NOMO-1 treated with dmso at 0.1 percent for 144 hours (cell line): Measurements from ENCODE around the gene KCNK7.
A peak's percentile ranks its signal among the peaks of the same experiment; 100 is the strongest.
"Not testable (repeated sequence)": the region's sequence is repeated elsewhere in the genome, so short reads cannot be mapped to it uniquely, and the experiment has no call there.

Experiments used
- DNase-seq: peaks from one replicate; lab custom pipeline; 2025; ENCODE audit not compliant: unreplicated experiment; lab: John Stamatoyannopoulos, UW

KCNK7 gene

GRCh38 chr11:65595543-65596281 is at the start of gene KCNK7:
KCNK7 (minus strand) TSS chr11:65595800; CDS start chr11:65595772, 28 bp downstream.
- no peak for DNase-seq

- DNase-seq: no peak
These were observed 49.2 kb upstream of the KCNK7 start for GRCh38 chr11:65644837-65645236.

- no peak for DNase-seq
These were observed 48.4 kb upstream of the KCNK7 start for GRCh38 chr11:65643971-65644370.

GRCh38 chr11:65642014-65642671 is 46.5 kb upstream of the KCNK7 start:
- DNase-seq: no peak

- DNase-seq: no peak
These were observed 45.9 kb upstream of the KCNK7 start for GRCh38 chr11:65641297-65642013.

GRCh38 chr11:65640483-65641296 is 45.1 kb upstream of the KCNK7 start:
- peak; percentile 85 for DNase-seq

GRCh38 chr11:65639623-65640482 is 44.3 kb upstream of the KCNK7 start:
- DNase-seq: no peak

GRCh38 chr11:65639228-65639597 is 43.6 kb upstream of the KCNK7 start:
- not testable (repeated sequence) for DNase-seq

GRCh38 chr11:65637794-65638419 is 42.3 kb upstream of the KCNK7 start, which contains the start of gene SIPA1:
SIPA1 (plus strand) TSS chr11:65638101; CDS start chr11:65640922, 2,821 bp downstream.
- peak; percentile 24 for DNase-seq

- DNase-seq: no peak
These were observed 41.5 kb upstream of the KCNK7 start for GRCh38 chr11:65637032-65637557.

- no peak for DNase-seq
These were observed 40.8 kb upstream of the KCNK7 start for GRCh38 chr11:65636108-65637031.

- no peak for DNase-seq
These were observed 39.5 kb upstream of the KCNK7 start for GRCh38 chr11:65634905-65635731.

GRCh38 chr11:65634440-65634839 is 38.8 kb upstream of the KCNK7 start:
- DNase-seq: no peak

GRCh38 chr11:65634109-65634436 is 38.5 kb upstream of the KCNK7 start:
- DNase-seq: no peak

GRCh38 chr11:65633390-65634108 is 37.9 kb upstream of the KCNK7 start:
- DNase-seq: no peak

- no peak for DNase-seq
These were observed 34.6 kb upstream of the KCNK7 start for GRCh38 chr11:65630215-65630614.

GRCh38 chr11:65629579-65629978 is 34.0 kb upstream of the KCNK7 start:
- DNase-seq: no peak
